OCI-LY7 (cell line): ENCODE measurements around the gene NBEA. TPM values are rescaled to one million over a fixed set of nuclear protein-coding genes. Genes with fewer than 3 reads are reported as not detected.

Experiments
- BruUV-seq: library from RNA; stranded (reverse); fragments of 400-500 nt; replicated peaks from 2 replicates; lab custom pipeline; 2021; lab: Mats Ljungman, UMichigan
- CTCF ChIA-PET: fragments of 300-600 bp; sonication (Branson Sonifier 250); formaldehyde crosslinking; loops from one replicate; lab custom pipeline; 2022; ENCODE audit warnings: antibody characterized with exemption; ENCODE audit not compliant: unreplicated experiment; lab: Charles Lee
- POLR2A ChIA-PET: fragments of 300-600 bp; sonication (Branson Sonifier 250); formaldehyde crosslinking; loops from one replicate; lab custom pipeline; 2022; ENCODE audit warnings: antibody characterized with exemption; lab: Charles Lee
- DNase-seq: peaks from one replicate; pipeline ENCODE4 v3.0.0-alpha.2; 2015; ENCODE audit warnings: low spot score
- H2AFZ ChIP-seq: fragments of 200-600 bp; sonication (generic), shearing (Covaris generic); 2 replicates; pipeline ENCODE4 v1.6.1; 2014; ENCODE audit warnings: mild to moderate bottlenecking, antibody characterized with exemption, low read length, moderate library complexity
- H3K27ac ChIP-seq: fragments of 200-600 bp; sonication (generic); 2 replicates; pipeline ENCODE4 v1.5.1; 2014; ENCODE audit warnings: mixed run types, low read depth, mild to moderate bottlenecking, moderate library complexity, low read length, inconsistent platforms; ENCODE audit not compliant: poor library complexity, severe bottlenecking
- H3K36me3 ChIP-seq: fragments of 200-600 bp; sonication (generic); 2 replicates; pipeline ENCODE4 v1.6.1; 2014; ENCODE audit warnings: mild to moderate bottlenecking, antibody characterized with exemption, low read length, moderate library complexity, mixed read lengths; ENCODE audit not compliant: insufficient read depth
- H3K4me1 ChIP-seq: fragments of 200-600 bp; sonication (generic); 2 replicates; pipeline ENCODE4 v1.5.1; 2014; ENCODE audit warnings: mild to moderate bottlenecking, low read length; ENCODE audit not compliant: insufficient read depth, poor library complexity, severe bottlenecking
- H3K4me2 ChIP-seq: fragments of 200-600 bp; sonication (generic); 2 replicates; pipeline ENCODE4 v1.6.1; 2014; ENCODE audit warnings: mild to moderate bottlenecking, low read length
- H3K4me3 ChIP-seq: fragments of 200-600 bp; sonication (generic); 2 replicates; pipeline ENCODE4 v1.5.1; 2014; ENCODE audit warnings: mild to moderate bottlenecking, low read depth, low read length; ENCODE audit not compliant: poor library complexity, severe bottlenecking
- H3K79me2 ChIP-seq: fragments of 200-600 bp; sonication (generic); 2 replicates; pipeline ENCODE4 v1.6.1; 2016; ENCODE audit warnings: low read depth, mild to moderate bottlenecking, low read length, moderate library complexity, mixed read lengths; ENCODE audit not compliant: insufficient read depth
- H3K9me2 ChIP-seq: fragments of 200-600 bp; sonication (generic); 2 replicates; pipeline ENCODE4 v1.6.1; 2016; ENCODE audit warnings: mild to moderate bottlenecking, low read length, mixed read lengths; ENCODE audit not compliant: insufficient read depth
- H3K9me3 ChIP-seq: fragments of 200-600 bp; sonication (generic); 2 replicates; pipeline ENCODE4 v1.6.1; 2014; ENCODE audit warnings: mild to moderate bottlenecking, mixed run types, low read length, mixed read lengths
- H4K20me1 ChIP-seq: fragments of 200-600 bp; sonication (generic); 2 replicates; pipeline ENCODE4 v1.6.1; 2014; ENCODE audit warnings: mild to moderate bottlenecking, antibody characterized with exemption, low read length, moderate library complexity, mixed read lengths; ENCODE audit not compliant: insufficient read depth
- EZH2phosphoT487 ChIP-seq: fragments of 200-600 bp; sonication (generic); IDR thresholded peaks from 2 replicates; pipeline ENCODE4 v1.6.1; 2018; ENCODE audit warnings: low read depth, borderline replicate concordance, mild to moderate bottlenecking, mixed run types, antibody characterized with exemption, low read length, moderate library complexity, mixed read lengths
- intact Hi-C: fragments of 100-400 bp; cut with micrococcal nuclease; formaldehyde crosslinking; loops from one replicate; pipeline ENCODE4 v1.10.0; 2022; ENCODE audit not compliant: unreplicated experiment
- total RNA-seq, 2 experiments: library from RNA; depleted of rRNA in 1 of 2; stranded (reverse); fragments of >200 nt in 1 of 2; shearing (Covaris generic) in 1 of 2; gene quantifications; 2 replicates each; pipeline ENCODE4 v1.2.3, GENCODE V29; 2014 to 2022
- TF ChIP-seq, protein P1 (sequence below): fragments of 200-600 bp; sonication (generic); conservative IDR thresholded peaks from 2 replicates; pipeline ENCODE4 v1.5.1; 2014; ENCODE audit warnings: mild to moderate bottlenecking, antibody characterized with exemption, low read length, moderate library complexity, mixed read lengths

NBEA gene
- total RNA-seq, 2 experiments from 2014 or later = 3.6 to 11.0 TPM

DNA sequence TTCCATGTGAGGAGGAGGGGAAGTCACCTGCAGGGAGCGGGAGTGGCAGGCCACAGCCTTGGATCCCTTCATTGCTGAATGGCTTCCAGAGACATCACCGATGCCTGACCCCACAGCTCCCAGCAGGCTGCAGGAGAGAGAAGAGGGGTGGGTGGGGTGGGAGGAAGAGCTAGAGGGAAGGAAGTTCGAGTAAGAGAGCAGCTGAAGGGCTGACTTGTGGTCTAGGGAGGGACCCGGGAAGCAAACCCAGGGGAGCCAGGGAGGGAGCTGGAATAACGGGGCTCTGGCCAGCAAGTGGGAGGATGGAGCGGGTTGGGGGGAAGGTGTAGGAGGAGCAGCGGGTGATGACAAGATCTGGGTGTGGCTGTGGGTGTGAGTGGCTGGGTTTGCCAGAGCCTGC lies 764.2 kb downstream of the NBEA start:
- H3K27ac ChIP-seq = no peak overlapping the region
- TF ChIP-seq EZH2phosphoT487 = no peak
- TF ChIP-seq, protein P1, sequence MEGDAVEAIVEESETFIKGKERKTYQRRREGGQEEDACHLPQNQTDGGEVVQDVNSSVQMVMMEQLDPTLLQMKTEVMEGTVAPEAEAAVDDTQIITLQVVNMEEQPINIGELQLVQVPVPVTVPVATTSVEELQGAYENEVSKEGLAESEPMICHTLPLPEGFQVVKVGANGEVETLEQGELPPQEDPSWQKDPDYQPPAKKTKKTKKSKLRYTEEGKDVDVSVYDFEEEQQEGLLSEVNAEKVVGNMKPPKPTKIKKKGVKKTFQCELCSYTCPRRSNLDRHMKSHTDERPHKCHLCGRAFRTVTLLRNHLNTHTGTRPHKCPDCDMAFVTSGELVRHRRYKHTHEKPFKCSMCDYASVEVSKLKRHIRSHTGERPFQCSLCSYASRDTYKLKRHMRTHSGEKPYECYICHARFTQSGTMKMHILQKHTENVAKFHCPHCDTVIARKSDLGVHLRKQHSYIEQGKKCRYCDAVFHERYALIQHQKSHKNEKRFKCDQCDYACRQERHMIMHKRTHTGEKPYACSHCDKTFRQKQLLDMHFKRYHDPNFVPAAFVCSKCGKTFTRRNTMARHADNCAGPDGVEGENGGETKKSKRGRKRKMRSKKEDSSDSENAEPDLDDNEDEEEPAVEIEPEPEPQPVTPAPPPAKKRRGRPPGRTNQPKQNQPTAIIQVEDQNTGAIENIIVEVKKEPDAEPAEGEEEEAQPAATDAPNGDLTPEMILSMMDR = no peak
- H3K9me2 ChIP-seq = no peaks in the 10 kb centered on the region
- no peaks in the 10 kb centered on the region for H3K36me3 ChIP-seq
- no peaks in the 10 kb centered on the region for H3K4me1 ChIP-seq
- BruUV-seq = no TSS peak
- H2AFZ ChIP-seq = no peak overlapping the region
- no peaks in the 10 kb centered on the region for H4K20me1 ChIP-seq
- intact Hi-C loops = no loop called here
- H3K9me3 ChIP-seq = no peaks in the 10 kb centered on the region
- H3K79me2 ChIP-seq = no peaks in the 10 kb centered on the region
- H3K4me2 ChIP-seq = no peak overlapping the region
- ChIA-PET CTCF (no interaction called here), POLR2A (no interaction called here)
- no peak for DNase-seq
- H3K4me3 ChIP-seq = no peak overlapping the region

DNA sequence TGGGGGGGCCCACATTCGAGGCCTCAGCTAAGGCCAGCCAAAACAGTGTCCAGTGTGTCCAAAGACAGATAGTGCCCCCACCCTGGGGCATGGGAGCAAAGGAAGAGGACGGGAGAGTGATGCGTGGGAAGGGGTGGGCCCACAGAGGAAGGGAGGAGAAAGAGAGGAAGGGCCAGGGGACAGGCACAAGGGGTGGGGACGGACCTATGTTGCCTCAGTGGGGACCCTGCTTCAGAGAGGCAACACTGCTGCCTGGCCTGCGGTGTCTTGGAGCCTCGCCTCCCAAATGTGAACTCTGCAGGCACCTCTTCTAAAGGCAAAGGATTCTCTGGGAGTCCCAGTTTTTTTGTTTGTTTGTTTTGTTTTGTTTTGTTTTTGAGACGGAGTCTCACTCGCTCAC lies 764.7 kb downstream of the NBEA start:
- H3K4me3 ChIP-seq = no peak overlapping the region
- intact Hi-C loops = no loop called here
- H4K20me1 ChIP-seq = no peaks in the 10 kb centered on the region
- H3K9me3 ChIP-seq = no peaks in the 10 kb centered on the region
- H2AFZ ChIP-seq = no peak overlapping the region
- no peak for DNase-seq
- ChIA-PET CTCF (no interaction called here), POLR2A (no interaction called here)
- no peaks in the 10 kb centered on the region for H3K36me3 ChIP-seq
- H3K79me2 ChIP-seq = no peaks in the 10 kb centered on the region
- BruUV-seq = no TSS peak
- no peaks in the 10 kb centered on the region for H3K4me1 ChIP-seq
- TF ChIP-seq, protein P1 = no peak
- no peak for TF ChIP-seq EZH2phosphoT487
- H3K4me2 ChIP-seq = no peak overlapping the region
- H3K9me2 ChIP-seq = no peaks in the 10 kb centered on the region
- no peak overlapping the region for H3K27ac ChIP-seq

DNA sequence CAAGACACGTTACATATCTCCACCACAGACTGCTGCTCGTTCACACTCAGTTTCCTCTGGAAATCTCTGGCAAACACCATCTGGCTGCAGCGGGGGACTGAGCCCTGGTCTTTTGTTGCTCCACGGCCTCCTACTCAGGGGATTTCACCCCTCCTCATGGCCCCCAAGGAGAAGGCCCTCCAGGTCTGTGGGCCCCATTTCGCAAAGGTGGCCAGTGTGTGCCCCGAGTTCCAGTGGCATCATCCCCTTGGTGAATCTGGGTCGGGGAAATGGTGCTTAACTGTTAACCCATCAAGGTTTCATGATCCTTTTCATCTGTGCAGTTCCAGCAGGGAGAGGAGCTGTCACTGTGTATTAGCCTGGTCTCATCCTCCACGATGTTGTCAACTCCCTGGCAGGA lies 769.8 kb downstream of the NBEA start:
- Histone ChIP-seq H2AFZ (no peak overlapping the region), H4K20me1 (no peaks in the 10 kb centered on the region), H3K79me2 (no peaks in the 10 kb centered on the region), H3K27ac (no peak overlapping the region), H3K4me1 (no peaks in the 10 kb centered on the region), H3K4me2 (no peak overlapping the region), H3K4me3 (no peak overlapping the region), H3K9me3 (no peaks in the 10 kb centered on the region), H3K9me2 (no peaks in the 10 kb centered on the region), H3K36me3 (no peaks in the 10 kb centered on the region)
- intact Hi-C loops = no loop called here
- TF ChIP-seq, protein P1 = no peak
- no peak for TF ChIP-seq EZH2phosphoT487
- no peak for DNase-seq
- no TSS peak for BruUV-seq
- ChIA-PET CTCF (no interaction called here), POLR2A (no interaction called here)
